GM10248 (cell line): ENCODE data around the gene ZNF17.
A peak's percentile ranks its signal among the peaks of the same experiment; 100 is the strongest.

Source experiments
- CTCF ChIA-PET: fragments of 300-600 bp; sonication (Branson Sonifier 250); formaldehyde crosslinking; extraction: SDS; loops from one replicate; lab custom pipeline; 2021; ENCODE audit warnings: antibody characterized with exemption; lab: Yijun Ruan, JAX
- POLR2A ChIA-PET: fragments of 350-650 bp; sonication (Branson Sonifier 250); formaldehyde crosslinking; extraction: SDS; loops from one replicate; lab custom pipeline; 2020; ENCODE audit warnings: antibody characterized with exemption; lab: Yijun Ruan, JAX
- DNase-seq: peaks from one replicate; pipeline ENCODE4 v3.0.0; 2012; ENCODE audit errors: extremely low spot score
- TF ChIP-seq, protein P1 (sequence below): IDR thresholded peaks from 2 replicates; pipeline ENCODE4 v1.5.1; 2012; ENCODE audit warnings: mild to moderate bottlenecking, low read depth; ENCODE audit errors: extremely low read depth, missing control alignments, control extremely low read depth

Gene ZNF17

DNA sequence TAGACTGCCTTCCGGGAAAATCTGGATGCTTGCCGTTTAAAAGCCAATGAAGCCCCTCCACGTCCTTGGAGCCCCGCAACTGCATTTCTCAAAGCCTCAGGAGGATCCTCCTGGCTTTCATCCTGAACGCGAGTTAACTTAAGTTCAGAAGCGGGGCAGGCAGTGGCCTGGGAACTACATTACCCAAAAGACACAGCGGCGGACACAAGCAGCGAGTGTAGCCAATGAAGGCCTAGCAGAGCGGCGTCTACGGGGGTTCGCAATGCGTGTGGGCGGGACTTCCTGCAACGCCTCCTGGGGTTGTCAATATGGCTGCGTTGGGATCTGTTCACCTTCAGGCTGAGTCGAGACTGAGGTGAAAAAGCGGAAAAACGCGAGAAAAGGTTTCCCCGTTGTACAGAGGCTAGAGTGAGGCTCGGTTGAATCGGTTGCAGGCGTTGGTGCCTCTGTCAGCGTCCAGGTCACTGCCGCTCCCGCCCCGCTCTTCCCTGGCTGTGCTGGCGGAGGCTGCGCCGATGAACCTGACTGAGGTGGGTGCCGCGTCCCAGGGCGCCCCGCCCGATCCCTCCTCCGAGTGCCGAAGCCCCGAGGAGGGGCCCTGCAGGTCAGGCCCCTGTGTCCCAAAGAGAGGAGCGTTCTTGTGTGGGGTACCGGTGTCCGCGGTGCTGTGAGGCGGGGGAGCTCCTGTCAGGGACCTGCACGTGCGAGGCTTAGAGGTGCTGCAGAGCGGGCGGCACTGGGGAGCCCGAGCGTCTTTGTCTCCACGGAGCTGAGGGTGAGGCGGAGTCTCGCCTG, at the start of gene ZNF17:
Gene ZNF17, plus strand, starts transcription at position 285 of the 795 bp plus-strand sequence. CDS start 2,455 bp downstream, outside the sequence.
- ChIA-PET CTCF (no interaction called here), POLR2A (no interaction called here)
- TF ChIP-seq, protein P1, sequence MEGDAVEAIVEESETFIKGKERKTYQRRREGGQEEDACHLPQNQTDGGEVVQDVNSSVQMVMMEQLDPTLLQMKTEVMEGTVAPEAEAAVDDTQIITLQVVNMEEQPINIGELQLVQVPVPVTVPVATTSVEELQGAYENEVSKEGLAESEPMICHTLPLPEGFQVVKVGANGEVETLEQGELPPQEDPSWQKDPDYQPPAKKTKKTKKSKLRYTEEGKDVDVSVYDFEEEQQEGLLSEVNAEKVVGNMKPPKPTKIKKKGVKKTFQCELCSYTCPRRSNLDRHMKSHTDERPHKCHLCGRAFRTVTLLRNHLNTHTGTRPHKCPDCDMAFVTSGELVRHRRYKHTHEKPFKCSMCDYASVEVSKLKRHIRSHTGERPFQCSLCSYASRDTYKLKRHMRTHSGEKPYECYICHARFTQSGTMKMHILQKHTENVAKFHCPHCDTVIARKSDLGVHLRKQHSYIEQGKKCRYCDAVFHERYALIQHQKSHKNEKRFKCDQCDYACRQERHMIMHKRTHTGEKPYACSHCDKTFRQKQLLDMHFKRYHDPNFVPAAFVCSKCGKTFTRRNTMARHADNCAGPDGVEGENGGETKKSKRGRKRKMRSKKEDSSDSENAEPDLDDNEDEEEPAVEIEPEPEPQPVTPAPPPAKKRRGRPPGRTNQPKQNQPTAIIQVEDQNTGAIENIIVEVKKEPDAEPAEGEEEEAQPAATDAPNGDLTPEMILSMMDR, result no peak
- DNase-seq, result peak; percentile 94

DNA sequence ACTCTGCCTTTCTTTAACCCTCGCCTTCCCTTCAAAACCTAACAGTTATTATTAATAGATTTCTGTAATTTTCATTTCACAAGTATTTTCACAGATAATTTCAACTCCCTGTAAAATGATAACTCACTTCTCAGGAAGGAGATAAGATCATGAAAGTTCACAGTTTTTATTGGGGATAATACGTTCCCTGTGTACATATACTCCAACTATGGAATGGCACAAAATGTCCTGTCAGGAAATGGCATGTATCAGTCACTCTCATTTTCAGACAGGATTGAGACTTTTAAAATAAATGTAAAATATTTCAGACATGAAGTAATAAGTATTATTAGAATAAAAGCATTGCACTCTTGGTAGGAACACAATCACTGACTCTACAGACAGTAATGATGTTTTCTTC, 48.5 kb upstream of the ZNF17 start:
- ChIA-PET POLR2A (interaction anchor here (0.6 to 0.8 kb wide), 2 partner anchors 49 to 59 kb away, joined by 3 to 5 read pairs; no protein-coding TSS in a partner anchor), CTCF (interaction anchor here (1.1 to 1.7 kb wide), 2 partner anchors 12 to 76 kb away, joined by 3 to 6 read pairs; partner anchors contain the start of gene ZNF304)
- DNase-seq, result no peak
- TF ChIP-seq, protein P1, result no peak

DNA sequence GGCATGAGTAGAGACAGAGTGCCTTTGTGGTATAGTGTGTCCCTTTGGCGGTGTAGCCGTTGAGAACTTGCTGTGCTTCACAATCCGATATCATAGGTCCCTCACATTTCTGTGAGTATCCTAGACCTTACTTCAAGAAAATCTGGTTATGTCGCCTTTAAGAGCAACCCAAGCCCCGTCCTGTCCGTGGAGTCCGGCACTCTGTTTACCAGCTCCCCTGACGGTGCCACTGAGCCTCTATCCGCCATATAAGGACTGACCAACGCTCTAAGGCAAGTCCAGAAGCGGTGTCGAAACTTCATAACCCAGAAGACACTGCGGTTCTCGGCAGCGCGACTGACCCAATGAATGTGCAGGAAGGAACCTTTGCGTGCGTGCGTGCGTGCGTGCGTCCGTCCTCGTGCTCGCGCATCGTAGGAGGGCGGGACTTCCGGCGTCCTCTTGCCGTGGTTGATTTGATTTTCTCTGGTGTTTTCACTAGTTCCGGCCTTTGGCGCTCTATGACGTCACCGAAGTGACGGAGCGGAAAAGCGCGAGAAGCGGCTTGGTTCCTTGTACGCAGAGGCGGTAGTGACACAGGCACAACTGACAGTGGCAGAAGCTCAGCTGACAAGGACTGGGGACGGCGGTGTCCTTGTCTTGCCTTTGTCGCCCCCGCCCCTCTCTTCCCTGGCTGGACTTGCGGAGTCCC, 47.8 kb upstream of the ZNF17 start, which contains the start of the genes TRAPPC2B and ZNF547:
Gene TRAPPC2B, plus strand, starts transcription at position 555 of the 691 bp plus-strand sequence. CDS start 1,283 bp downstream, outside the sequence.
Gene ZNF547, plus strand, starts transcription at position 555 of the 691 bp plus-strand sequence. CDS start 5,005 bp downstream, outside the sequence.
- peak; percentile 96 for DNase-seq
- TF ChIP-seq, protein P1, result no peak
- ChIA-PET POLR2A (interaction anchor here (0.8 kb wide), 1 partner anchor 59 kb away, joined by 5 read pairs; no protein-coding TSS in a partner anchor), CTCF (interaction anchor here (0.8 to 1.7 kb wide), 4 partner anchors 9 to 75 kb away, joined by 3 to 6 read pairs (median 3); partner anchors contain the start of gene ZNF304)

DNA sequence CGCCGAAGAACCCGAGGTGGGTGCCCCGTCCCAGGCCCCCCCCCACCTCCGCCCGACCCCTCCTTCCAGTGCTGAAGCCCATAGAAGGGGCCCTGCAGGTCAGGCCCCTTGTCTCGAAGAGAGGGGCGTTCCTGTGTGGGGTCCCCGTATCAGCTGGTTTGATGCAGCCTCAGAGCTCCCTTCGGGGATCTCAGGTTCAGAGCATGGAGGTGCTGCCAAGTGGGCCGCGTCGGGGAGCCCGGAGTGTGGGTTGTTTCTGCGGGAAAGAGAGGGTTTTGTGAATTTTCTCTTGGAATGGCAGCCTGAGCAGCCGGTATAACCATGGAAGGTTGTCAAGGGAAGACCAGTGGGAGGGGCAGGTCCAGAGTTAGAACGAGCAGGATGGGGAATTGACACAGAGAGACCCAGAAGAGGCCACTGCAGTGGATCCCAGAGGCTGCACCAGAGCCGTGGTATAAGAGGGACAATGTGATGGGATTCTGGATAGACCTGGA, 47.2 kb upstream of the ZNF17 start:
- ChIA-PET CTCF (interaction anchor here (0.8 to 1.7 kb wide), 3 partner anchors 10 to 13 kb away, joined by 3 to 6 read pairs (median 3); partner anchors contain the start of gene ZNF304), POLR2A (no interaction called here)
- TF ChIP-seq, protein P1, result no peak
- no peak for DNase-seq

DNA sequence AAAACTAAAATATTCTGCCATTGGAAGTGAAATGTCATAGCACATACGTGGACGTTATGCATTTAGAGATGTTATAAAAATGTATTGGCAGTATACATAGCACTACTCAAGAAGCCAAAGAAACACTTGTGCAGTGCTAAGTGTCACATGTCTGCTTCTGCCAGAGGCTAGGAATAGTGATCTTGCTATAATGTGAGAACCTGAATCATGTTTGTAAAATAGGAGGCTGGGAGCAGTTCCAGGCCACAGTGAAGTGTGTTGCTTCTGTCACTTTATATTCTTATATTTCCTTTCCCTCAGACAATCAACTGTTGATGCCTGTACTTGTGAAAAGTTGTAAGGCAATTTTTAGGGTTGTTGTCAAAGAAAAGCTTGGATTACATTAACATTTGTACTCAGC, 44.2 kb upstream of the ZNF17 start:
- POLR2A ChIA-PET, result no interaction called here
- CTCF ChIA-PET, result interaction anchor here (1.0 kb wide), 1 partner anchor 8 kb away, joined by 3 read pairs; no protein-coding TSS in a partner anchor
- no peak for DNase-seq

More for the DNA sequence above, 44.2 kb upstream of the ZNF17 start:
- TF ChIP-seq, protein P1, result no peak
